Measurements from ENCODE around the gene GSTO2. TPM values are rescaled to one million over a fixed set of nuclear protein-coding genes. Genes with fewer than 3 reads are reported as not detected.
A peak's percentile ranks its signal among the peaks of the same experiment; 100 is the strongest.

Gene GSTO2
- total and polyA plus RNA-seq, 10 of the 15 experiments (the other 5 are each of a cell fraction or from before 2014, with no cell fraction given) = 0.16 to 0.86 (median 0.46) TPM

DNA sequence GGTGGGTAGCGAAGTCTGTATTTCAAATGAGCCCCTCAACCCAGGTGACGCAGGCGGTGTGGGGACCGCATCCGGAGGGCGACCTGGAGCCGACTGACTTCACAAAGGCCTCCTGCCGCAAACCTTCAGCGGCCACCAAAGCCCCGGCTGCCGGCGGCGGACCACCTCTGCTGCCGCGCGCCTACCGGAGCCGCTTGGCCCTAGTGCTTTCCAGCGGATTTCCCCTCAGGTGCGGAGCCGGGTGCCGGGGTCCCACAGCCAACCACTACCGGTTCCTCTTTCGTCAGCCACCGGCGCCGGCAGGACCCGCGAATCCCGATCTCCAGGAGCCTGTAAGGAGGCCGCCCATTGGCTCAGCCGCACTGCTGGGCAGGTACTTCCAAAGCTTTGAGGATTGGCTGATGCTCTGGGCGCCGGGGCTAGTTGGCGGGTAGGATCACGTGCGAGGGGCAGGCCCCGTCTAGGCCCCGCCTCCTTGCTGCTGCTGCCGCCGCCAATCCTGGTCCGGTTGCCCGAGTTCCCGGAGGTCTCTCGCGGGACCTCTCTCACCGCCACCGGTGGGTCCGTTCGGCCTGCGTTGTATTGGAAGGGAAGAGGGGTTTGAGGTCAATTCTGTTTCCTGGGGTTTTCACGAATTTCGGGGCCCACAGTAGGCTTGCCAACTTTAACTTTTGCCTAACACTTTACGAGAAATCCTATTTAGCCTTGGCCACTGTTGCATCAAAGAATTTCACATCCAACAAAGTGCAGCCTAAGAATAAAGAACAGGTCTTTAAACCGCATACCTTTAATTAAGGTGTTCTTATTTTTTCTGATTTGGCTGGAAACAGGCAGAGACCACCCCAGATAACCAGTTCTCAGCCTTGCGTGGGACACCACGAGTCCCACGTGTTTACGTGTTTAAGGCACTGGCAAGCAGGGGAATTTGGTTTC is at the start of gene GSTO2 (continued):
- TF ChIP-seq, protein P1, sequence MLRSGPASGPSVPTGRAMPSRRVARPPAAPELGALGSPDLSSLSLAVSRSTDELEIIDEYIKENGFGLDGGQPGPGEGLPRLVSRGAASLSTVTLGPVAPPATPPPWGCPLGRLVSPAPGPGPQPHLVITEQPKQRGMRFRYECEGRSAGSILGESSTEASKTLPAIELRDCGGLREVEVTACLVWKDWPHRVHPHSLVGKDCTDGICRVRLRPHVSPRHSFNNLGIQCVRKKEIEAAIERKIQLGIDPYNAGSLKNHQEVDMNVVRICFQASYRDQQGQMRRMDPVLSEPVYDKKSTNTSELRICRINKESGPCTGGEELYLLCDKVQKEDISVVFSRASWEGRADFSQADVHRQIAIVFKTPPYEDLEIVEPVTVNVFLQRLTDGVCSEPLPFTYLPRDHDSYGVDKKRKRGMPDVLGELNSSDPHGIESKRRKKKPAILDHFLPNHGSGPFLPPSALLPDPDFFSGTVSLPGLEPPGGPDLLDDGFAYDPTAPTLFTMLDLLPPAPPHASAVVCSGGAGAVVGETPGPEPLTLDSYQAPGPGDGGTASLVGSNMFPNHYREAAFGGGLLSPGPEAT (IDR thresholded peaks at IDR 0.05; ENCODE audit: low read depth) = peak; percentile 90
- TF ChIP-seq RCOR1 (conservative IDR thresholded peaks at IDR 0.05; ENCODE audit: low read depth, low read length) (0 out of 2 replicates have a peak, but pooled peaks have one; percentile 62), MXI1 (IDR thresholded peaks at IDR 0.05; ENCODE audit: low read depth, low read length) (peak; percentile 78), STAT1 (conservative IDR thresholded peaks at IDR 0.05) (no peak), SRF (IDR thresholded peaks at IDR 0.05; ENCODE audit: low read depth in 2 of 2, low read length in 2 of 2) (peak in 1 of 2 experiments; percentile 46; a peak in 1 of 4 replicates), IRF5 (IDR thresholded peaks at IDR 0.05; ENCODE audit: borderline replicate concordance) (no peak), ZNF274 (IDR thresholded peaks at IDR 0.05; ENCODE audit: insufficient read depth, insufficient read length) (no peak), ATF2 (IDR thresholded peaks at IDR 0.05; ENCODE audit: low read length) (peak; percentile 29), IKZF1 (conservative IDR thresholded peaks at IDR 0.05) (peak; percentile 72), YBX1 (IDR thresholded peaks at IDR 0.05) (no peak), TAF1 (IDR thresholded peaks at IDR 0.05; ENCODE audit: borderline replicate concordance, low read depth, low read length) (peak; percentile 80), GATAD2B (conservative IDR thresholded peaks at IDR 0.05; ENCODE audit: low read depth) (peak; percentile 69; the same call in 1 of the 2 replicates), SIN3A (IDR thresholded peaks at IDR 0.05; ENCODE audit: low read depth, low read length) (peak; percentile 81), NFXL1 (IDR thresholded peaks at IDR 0.05; ENCODE audit: borderline replicate concordance) (no peak), EP300 (IDR thresholded peaks at IDR 0.05; ENCODE audit: borderline replicate concordance in 1 of 2, control insufficient read depth in 1 of 2, low read depth in 2 of 2, low read length in 2 of 2) (no peak), MTA3 (IDR thresholded peaks at IDR 0.05; ENCODE audit: borderline replicate concordance, low read length) (no peak), NFYB (IDR thresholded peaks at IDR 0.05; ENCODE audit: insufficient read depth, low read depth, low read length) (peak; percentile 94), TBL1XR1 (IDR thresholded peaks at IDR 0.05; ENCODE audit: low read depth, low read length) (no peak)
- TF ChIP-seq, protein P2, sequence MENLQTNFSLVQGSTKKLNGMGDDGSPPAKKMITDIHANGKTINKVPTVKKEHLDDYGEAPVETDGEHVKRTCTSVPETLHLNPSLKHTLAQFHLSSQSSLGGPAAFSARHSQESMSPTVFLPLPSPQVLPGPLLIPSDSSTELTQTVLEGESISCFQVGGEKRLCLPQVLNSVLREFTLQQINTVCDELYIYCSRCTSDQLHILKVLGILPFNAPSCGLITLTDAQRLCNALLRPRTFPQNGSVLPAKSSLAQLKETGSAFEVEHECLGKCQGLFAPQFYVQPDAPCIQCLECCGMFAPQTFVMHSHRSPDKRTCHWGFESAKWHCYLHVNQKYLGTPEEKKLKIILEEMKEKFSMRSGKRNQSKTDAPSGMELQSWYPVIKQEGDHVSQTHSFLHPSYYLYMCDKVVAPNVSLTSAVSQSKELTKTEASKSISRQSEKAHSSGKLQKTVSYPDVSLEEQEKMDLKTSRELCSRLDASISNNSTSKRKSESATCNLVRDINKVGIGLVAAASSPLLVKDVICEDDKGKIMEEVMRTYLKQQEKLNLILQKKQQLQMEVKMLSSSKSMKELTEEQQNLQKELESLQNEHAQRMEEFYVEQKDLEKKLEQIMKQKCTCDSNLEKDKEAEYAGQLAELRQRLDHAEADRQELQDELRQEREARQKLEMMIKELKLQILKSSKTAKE (IDR thresholded peaks at IDR 0.05; ENCODE audit: low read depth, poor library complexity, severe bottlenecking) = no peak
- TF ChIP-seq, protein P3, sequence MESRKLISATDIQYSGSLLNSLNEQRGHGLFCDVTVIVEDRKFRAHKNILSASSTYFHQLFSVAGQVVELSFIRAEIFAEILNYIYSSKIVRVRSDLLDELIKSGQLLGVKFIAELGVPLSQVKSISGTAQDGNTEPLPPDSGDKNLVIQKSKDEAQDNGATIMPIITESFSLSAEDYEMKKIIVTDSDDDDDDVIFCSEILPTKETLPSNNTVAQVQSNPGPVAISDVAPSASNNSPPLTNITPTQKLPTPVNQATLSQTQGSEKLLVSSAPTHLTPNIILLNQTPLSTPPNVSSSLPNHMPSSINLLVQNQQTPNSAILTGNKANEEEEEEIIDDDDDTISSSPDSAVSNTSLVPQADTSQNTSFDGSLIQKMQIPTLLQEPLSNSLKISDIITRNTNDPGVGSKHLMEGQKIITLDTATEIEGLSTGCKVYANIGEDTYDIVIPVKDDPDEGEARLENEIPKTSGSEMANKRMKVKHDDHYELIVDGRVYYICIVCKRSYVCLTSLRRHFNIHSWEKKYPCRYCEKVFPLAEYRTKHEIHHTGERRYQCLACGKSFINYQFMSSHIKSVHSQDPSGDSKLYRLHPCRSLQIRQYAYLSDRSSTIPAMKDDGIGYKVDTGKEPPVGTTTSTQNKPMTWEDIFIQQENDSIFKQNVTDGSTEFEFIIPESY (IDR thresholded peaks at IDR 0.05) = no peak

Data from GM12878 (cell line).